Activated CD8-positive, alpha-beta T cell treated with anti-CD3 and anti-CD28 coated beads, Interleukin-2, amount 10 ng/mL, durations not matched to agents 7 days and 5 days (primary cell): ENCODE data around the gene OTOF. TPM values are rescaled to one million over a fixed set of nuclear protein-coding genes. Genes with fewer than 3 reads are reported as not detected.

ENCODE experiments used
- ATAC-seq: fragments of 150-1000 bp; cut with Tn5 transposase; one replicate; pipeline ENCODE4 v1.10.0; 2021; ENCODE audit warnings: moderate library complexity
- CTCF ChIA-PET: fragments of 350-600 bp; sonication (Branson Sonifier 250); formaldehyde crosslinking; loops from one replicate; lab custom pipeline; 2021; ENCODE audit warnings: antibody characterized with exemption; lab: Charles Lee
- POLR2A ChIA-PET: fragments of 350-600 bp; sonication (Branson Sonifier 250); formaldehyde crosslinking; loops from one replicate; lab custom pipeline; 2021; ENCODE audit warnings: antibody characterized with exemption; lab: Charles Lee
- DNase-seq: peaks from one replicate; pipeline ENCODE4 v3.0.0-alpha.2; 2020
- H3K27ac Mint-ChIP-seq: one replicate; pipeline ENCODE4 v1.8.0; 2021; ENCODE audit warnings: mild to moderate bottlenecking, mixed read lengths
- H3K27me3 Mint-ChIP-seq: one replicate; pipeline ENCODE4 v1.8.0; 2021; ENCODE audit warnings: low read depth, mixed read lengths
- H3K36me3 Mint-ChIP-seq: one replicate; pipeline ENCODE4 v1.8.0; 2021; ENCODE audit warnings: low read depth, mixed read lengths
- H3K4me1 Mint-ChIP-seq: one replicate; pipeline ENCODE4 v1.8.0; 2021; ENCODE audit warnings: low read depth, mixed read lengths
- H3K4me3 Mint-ChIP-seq: one replicate; pipeline ENCODE4 v1.8.0; 2021; ENCODE audit warnings: mild to moderate bottlenecking, mixed read lengths
- H3K9me3 Mint-ChIP-seq: one replicate; pipeline ENCODE4 v1.8.0; 2022; ENCODE audit warnings: mixed read lengths; ENCODE audit not compliant: insufficient read depth
- total RNA-seq, 2 experiments: library from RNA; stranded (reverse); gene quantifications; one replicate each; pipeline ENCODE4 v1.2.3, GENCODE V29; 2021

OTOF gene
- 10 to 100 TPM; 17.2 to 19.9 TPM for total RNA-seq

DNA sequence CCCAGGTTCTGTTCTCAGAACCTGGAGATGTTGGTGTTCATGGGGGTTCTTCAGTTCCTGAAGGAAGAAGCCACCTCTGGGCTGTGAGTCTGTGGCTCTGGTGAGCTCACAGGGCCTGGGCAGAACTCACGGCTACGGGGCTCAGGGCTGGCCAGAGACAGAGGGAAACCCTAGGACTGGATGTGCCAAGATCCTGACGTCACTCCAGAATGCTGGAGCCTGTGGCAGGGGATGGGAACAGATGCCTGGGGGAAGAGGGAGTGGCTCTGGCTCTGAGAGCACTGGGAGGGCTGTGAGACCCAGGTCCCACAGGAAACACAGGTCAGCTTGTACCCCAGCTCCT, at the start of gene OTOF:
Gene OTOF (minus strand): TSS at position 214 of the 343 bp plus-strand sequence.
- ChIA-PET POLR2A (interaction anchor here (0.6 to 2.2 kb wide), 3 partner anchors 14 to 1081 kb away, joined by 3 to 6 read pairs (median 6); no protein-coding TSS in a partner anchor), CTCF (interaction anchor here (1.0 to 2.0 kb wide), 4 partner anchors 9 to 100 kb away, joined by 3 to 6 read pairs (median 5); no protein-coding TSS in a partner anchor)
- H3K36me3 Mint-ChIP-seq = no peaks in the 10 kb centered on the region
- H3K4me1 Mint-ChIP-seq = peaks cover 11% of the 10 kb centered on the region
- peak within 1 kb of the TSS; percentile 53 for H3K4me3 Mint-ChIP-seq
- H3K9me3 Mint-ChIP-seq = no peaks in the 10 kb centered on the region
- H3K27me3 Mint-ChIP-seq = no peaks in the 10 kb centered on the region
- DNase-seq (no peak), ATAC-seq (peak; percentile 39)
- H3K27ac Mint-ChIP-seq = peak within 1 kb of the TSS; percentile 78

DNA sequence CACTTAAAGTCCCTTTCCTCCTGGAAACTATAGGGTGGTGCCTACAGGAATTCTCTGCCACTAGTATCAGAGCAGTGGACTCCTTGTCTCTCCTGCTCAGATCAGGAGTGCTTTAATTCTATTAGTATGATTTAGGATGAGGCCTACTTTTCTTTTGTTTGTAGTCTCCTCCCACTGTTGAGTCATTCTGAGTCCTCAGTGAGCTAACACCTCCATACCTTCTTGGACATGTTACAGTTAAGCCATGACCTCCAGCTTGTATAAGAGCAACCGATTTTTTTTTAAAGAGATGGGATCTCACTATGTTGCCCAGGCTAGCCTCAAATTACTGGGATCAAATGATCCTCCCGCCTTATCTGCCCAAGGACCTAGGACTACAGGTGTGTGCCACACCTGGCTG, 48.7 kb upstream of the OTOF start:
- H3K36me3 Mint-ChIP-seq = no peaks in the 10 kb centered on the region
- ChIA-PET CTCF (no interaction called here), POLR2A (no interaction called here)
- H3K4me1 Mint-ChIP-seq = no peaks in the 10 kb centered on the region
- H3K9me3 Mint-ChIP-seq = no peaks in the 10 kb centered on the region
- DNase-seq = no peak
- H3K4me3 Mint-ChIP-seq = no peak overlapping the region
- no peak for ATAC-seq
- peaks cover 4% of the 10 kb centered on the region for H3K27me3 Mint-ChIP-seq
- no peak overlapping the region for H3K27ac Mint-ChIP-seq

GRCh38 chr2:26526105-26526504, 48.2 kb upstream of the OTOF start:
- DNase-seq = no peak
- Mint-ChIP-seq H3K9me3 (no peaks in the 10 kb centered on the region), H3K27me3 (peaks cover 6% of the 10 kb centered on the region), H3K4me3 (no peak overlapping the region), H3K27ac (no peak overlapping the region), H3K36me3 (no peaks in the 10 kb centered on the region), H3K4me1 (no peaks in the 10 kb centered on the region)
- ChIA-PET POLR2A (no interaction called here), CTCF (no interaction called here)
- ATAC-seq = no peak

DNA sequence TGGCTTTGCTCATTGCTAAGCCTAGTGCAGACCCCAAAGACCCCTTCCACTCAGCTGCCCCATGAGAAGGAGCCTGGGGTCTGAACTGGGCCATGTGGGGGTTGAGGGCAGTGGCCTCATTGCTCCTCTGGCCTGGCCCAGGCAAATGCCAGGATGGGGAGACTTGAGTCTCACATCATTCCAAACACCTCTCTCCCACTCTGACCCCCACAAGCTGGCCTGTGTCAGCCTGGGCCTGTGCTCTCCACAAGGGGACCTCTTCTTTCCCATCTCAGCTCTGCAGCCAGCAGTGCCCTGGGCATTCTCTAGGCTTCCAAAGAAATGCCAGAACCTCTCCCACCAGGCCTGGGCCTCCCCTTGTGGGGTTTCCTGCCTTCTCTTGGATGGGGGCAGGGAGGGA, 45.8 kb upstream of the OTOF start:
- CTCF ChIA-PET = interaction anchor here (1.3 to 2.0 kb wide), 2 partner anchors 21 to 54 kb away, joined by 3 to 8 read pairs; no protein-coding TSS in a partner anchor
- H3K4me1 Mint-ChIP-seq = peaks cover 16% of the 10 kb centered on the region

GRCh38 chr2:26522751-26523171, 44.8 kb upstream of the OTOF start:
- ATAC-seq (no peak), DNase-seq (no peak)
- ChIA-PET POLR2A (no interaction called here), CTCF (no interaction called here)
- no peak overlapping the region for H3K4me3 Mint-ChIP-seq
- H3K4me1 Mint-ChIP-seq = peaks cover 16% of the 10 kb centered on the region
- no peak overlapping the region for H3K27ac Mint-ChIP-seq
- H3K27me3 Mint-ChIP-seq = peaks cover 8% of the 10 kb centered on the region
- no peaks in the 10 kb centered on the region for H3K9me3 Mint-ChIP-seq
- no peaks in the 10 kb centered on the region for H3K36me3 Mint-ChIP-seq

More for the DNA sequence above, 45.8 kb upstream of the OTOF start:
- H3K9me3 Mint-ChIP-seq = no peaks in the 10 kb centered on the region
- peaks cover 8% of the 10 kb centered on the region for H3K27me3 Mint-ChIP-seq
- POLR2A ChIA-PET = no interaction called here
- ATAC-seq = no peak
- H3K36me3 Mint-ChIP-seq = no peaks in the 10 kb centered on the region
- H3K4me3 Mint-ChIP-seq = no peak overlapping the region
- no peak for DNase-seq
- no peak overlapping the region for H3K27ac Mint-ChIP-seq

DNA sequence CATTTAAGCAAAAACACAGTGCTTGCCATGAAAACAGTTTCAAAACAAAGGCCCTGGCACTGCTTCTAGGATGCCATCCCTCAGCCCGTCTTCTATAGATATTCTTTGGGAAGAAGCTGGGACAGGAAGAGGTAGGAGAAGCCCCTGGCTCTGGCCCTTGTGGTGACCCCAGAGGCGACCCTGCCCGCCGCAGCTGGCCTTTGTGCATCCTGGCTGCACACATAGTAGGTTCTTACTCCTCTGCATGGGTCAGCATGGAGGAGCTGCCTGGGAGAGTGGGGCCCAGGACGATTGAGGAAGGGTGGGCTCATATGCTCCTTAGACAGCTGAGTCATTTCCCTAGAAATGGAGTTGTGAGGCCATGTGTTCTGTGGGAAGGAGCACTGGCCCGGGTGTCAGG, 44.4 kb upstream of the OTOF start:
- no peaks in the 10 kb centered on the region for H3K36me3 Mint-ChIP-seq
- no peak overlapping the region for H3K27ac Mint-ChIP-seq
- DNase-seq (no peak), ATAC-seq (no peak)
- POLR2A ChIA-PET = no interaction called here
- H3K4me3 Mint-ChIP-seq = no peak overlapping the region
- H3K27me3 Mint-ChIP-seq = peaks cover 9% of the 10 kb centered on the region
- H3K4me1 Mint-ChIP-seq = peaks cover 16% of the 10 kb centered on the region
- no peaks in the 10 kb centered on the region for H3K9me3 Mint-ChIP-seq
- CTCF ChIA-PET = no interaction called here

DNA sequence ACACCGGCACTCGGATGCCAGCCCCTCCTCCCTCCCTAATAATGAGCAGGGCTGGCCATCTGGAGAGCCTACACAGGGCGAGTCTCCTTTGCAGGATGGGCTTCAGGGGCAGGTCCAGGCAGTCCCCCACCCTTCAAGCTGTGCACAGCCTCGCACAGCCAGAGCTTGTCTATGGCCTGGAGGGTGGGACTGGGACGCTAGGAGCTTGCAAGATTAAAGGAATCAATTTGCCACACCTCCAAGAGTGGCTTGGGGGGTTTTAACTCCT, 43.9 kb upstream of the OTOF start:
- peaks cover 16% of the 10 kb centered on the region for H3K4me1 Mint-ChIP-seq
- H3K36me3 Mint-ChIP-seq = no peaks in the 10 kb centered on the region
- ChIA-PET POLR2A (no interaction called here), CTCF (no interaction called here)
- H3K9me3 Mint-ChIP-seq = no peaks in the 10 kb centered on the region
- H3K27ac Mint-ChIP-seq = no peak overlapping the region
- ATAC-seq = no peak
- H3K27me3 Mint-ChIP-seq = peaks cover 9% of the 10 kb centered on the region
- DNase-seq = no peak
- H3K4me3 Mint-ChIP-seq = no peak overlapping the region

- Mint-ChIP-seq H3K9me3 (no peaks in the 10 kb centered on the region), H3K4me3 (no peak overlapping the region), H3K36me3 (no peaks in the 10 kb centered on the region), H3K27ac (no peak overlapping the region), H3K27me3 (peaks cover 9% of the 10 kb centered on the region), H3K4me1 (peaks cover 16% of the 10 kb centered on the region)
- CTCF ChIA-PET = interaction anchor here (0.6 to 2.4 kb wide), 4 partner anchors 11 to 56 kb away, joined by 3 to 21 read pairs (median 4); no protein-coding TSS in a partner anchor
- no peak for ATAC-seq
- POLR2A ChIA-PET = no interaction called here
- DNase-seq = peak; percentile 29
These were observed 43.4 kb upstream of the OTOF start for GRCh38 chr2:26521054-26521912.

DNA sequence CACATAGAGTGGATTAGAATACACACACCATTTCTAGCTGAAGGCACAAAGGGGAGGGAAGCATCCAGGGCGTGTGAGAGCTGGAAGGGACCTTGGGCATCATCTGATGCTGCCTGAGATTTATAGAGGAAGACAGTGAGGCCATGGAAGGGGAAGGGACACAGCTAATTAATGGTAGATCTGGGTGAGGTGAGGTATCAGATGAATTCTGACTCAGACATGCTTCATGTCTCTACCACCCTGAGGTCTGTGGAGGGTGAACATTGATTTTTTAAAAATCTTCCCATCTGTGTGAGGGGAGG, 42.2 kb upstream of the OTOF start:
- H3K9me3 Mint-ChIP-seq = no peaks in the 10 kb centered on the region
- ChIA-PET CTCF (interaction anchor here (0.9 to 2.4 kb wide), 7 partner anchors 10 to 59 kb away, joined by 3 to 21 read pairs (median 4); no protein-coding TSS in a partner anchor), POLR2A (interaction anchor here (0.6 to 0.7 kb wide), 2 partner anchors 191 to 701 kb away, joined by 3 read pairs; no protein-coding TSS in a partner anchor)
- peaks cover 16% of the 10 kb centered on the region for H3K4me1 Mint-ChIP-seq
- no peak for ATAC-seq
- H3K27ac Mint-ChIP-seq = no peak overlapping the region
- no peaks in the 10 kb centered on the region for H3K36me3 Mint-ChIP-seq
- no peak for DNase-seq
- peaks cover 9% of the 10 kb centered on the region for H3K27me3 Mint-ChIP-seq
- H3K4me3 Mint-ChIP-seq = no peak overlapping the region

DNA sequence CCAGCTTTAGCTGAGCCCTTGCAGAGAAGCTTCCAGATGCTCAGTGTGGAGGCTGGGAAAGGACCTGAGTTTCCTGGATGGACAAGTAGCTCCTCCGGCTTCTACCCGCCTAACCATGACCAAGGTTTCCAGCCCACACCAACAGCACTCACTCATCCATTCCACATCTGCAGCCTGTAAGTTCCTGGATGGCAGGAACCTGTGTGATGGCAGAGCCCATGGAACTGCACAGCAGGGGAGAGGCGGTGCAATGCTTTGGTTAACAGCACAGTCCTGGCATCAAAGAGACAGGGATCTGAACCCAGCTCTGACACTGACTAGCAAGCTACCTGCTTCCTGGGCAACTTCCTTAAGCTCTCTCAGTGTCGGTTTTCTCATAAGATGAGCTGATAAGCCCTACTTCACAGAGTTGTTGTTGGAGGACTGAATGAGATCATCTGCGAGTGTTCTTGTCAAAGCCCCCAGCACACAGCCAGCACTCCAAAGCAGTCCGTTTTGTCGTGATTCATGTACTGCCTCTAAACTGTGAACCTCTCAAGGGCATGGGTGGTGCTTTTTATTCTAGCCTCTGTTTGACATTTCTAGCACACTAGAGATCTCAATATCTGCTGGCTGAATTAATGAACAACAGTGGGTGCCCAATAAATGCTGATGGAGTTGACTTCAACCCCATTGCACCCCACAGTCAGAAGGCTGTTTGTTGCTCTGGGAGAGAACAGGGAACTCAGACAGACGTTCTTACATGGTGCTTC, 41.6 kb upstream of the OTOF start:
- Mint-ChIP-seq H3K4me1 (peaks cover 16% of the 10 kb centered on the region), H3K27ac (no peak overlapping the region), H3K9me3 (no peaks in the 10 kb centered on the region), H3K27me3 (peaks cover 9% of the 10 kb centered on the region), H3K4me3 (no peak overlapping the region), H3K36me3 (no peaks in the 10 kb centered on the region)
- ATAC-seq (peak; percentile 75), DNase-seq (peak; percentile 45)
- CTCF ChIA-PET = interaction anchor here (0.9 to 2.4 kb wide), 7 partner anchors 10 to 86 kb away, joined by 3 to 21 read pairs (median 3); no protein-coding TSS in a partner anchor
- POLR2A ChIA-PET = interaction anchor here (0.8 to 1.2 kb wide), 2 partner anchors 9 kb away, joined by 3 read pairs; no protein-coding TSS in a partner anchor

- POLR2A ChIA-PET = no interaction called here
These were observed 38.9 kb upstream of the OTOF start for GRCh38 chr2:26516781-26517180.

More at GRCh38 chr2:26516781-26517180, 38.9 kb upstream of the OTOF start:
- H3K27ac Mint-ChIP-seq = no peak overlapping the region
- DNase-seq (no peak), ATAC-seq (no peak)
- H3K9me3 Mint-ChIP-seq = no peaks in the 10 kb centered on the region
- H3K4me3 Mint-ChIP-seq = no peak overlapping the region
- H3K27me3 Mint-ChIP-seq = peaks cover 12% of the 10 kb centered on the region
- peaks cover 16% of the 10 kb centered on the region for H3K4me1 Mint-ChIP-seq
- no peaks in the 10 kb centered on the region for H3K36me3 Mint-ChIP-seq
- CTCF ChIA-PET = interaction anchor here (1.2 to 3.0 kb wide), 2 partner anchors 13 kb away, joined by 4 to 12 read pairs; no protein-coding TSS in a partner anchor
